ENCODE data around the gene CYB561A3. TPM values are rescaled to one million over a fixed set of nuclear protein-coding genes. Genes with fewer than 3 reads are reported as not detected.

Gene CYB561A3
- total RNA-seq, 2 experiments from 2014 or later: 28.1 to 63.8 TPM

DNA sequence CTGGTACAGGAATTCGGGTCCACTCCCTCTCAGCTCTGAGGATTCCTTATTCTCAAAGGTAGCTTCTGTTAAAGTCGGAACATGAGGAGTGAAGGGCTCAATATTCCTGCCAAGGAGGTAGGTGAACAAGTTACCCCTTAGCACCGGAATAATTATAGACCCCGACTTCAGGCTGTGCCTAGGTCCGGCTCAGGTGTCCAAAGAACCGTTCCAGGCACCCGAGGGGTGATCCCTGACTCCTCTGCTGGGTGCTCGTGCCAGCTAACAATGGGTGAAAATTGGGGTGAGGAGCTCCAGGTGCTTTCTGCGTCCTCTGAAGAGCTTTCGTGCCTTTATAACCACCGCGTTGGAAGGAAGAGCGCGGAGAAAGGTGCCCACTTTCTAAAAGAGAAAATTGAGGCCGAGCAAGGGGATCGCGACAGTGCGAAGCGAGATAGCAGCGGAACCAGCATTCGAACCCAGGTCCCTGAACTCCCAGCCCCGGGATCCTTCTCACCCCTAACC is 393 bp downstream of the CYB561A3 start:
- H3K4me1 ChIP-seq (ENCODE audit: insufficient read depth, low read length, poor library complexity, severe bottlenecking): peaks cover 52% of the 10 kb centered on the region
- H3K4me3 ChIP-seq (ENCODE audit: low read depth, low read length, poor library complexity, severe bottlenecking): peak overlapping the region; percentile 86
- CTCF ChIA-PET (ENCODE audit: unreplicated experiment): interaction anchor here (0.7 to 1.8 kb wide), 4 partner anchors 25 to 27 kb away, joined by 3 to 13 read pairs (median 4); no protein-coding TSS in a partner anchor
- intact Hi-C loops (cut with micrococcal nuclease; ENCODE audit: unreplicated experiment): loop anchor here (5.0 kb wide), 1 partner anchor 66 kb away; the partner anchor contains the start of gene CPSF7
- no peak overlapping the region for H2AFZ ChIP-seq (ENCODE audit: low read length)
- peak overlapping the region; percentile 89 for H3K27ac ChIP-seq (ENCODE audit: low read depth, low read length, poor library complexity, severe bottlenecking)
- no peak for TF ChIP-seq EZH2phosphoT487 (IDR thresholded peaks at IDR 0.05; ENCODE audit: borderline replicate concordance, low read depth, low read length)
- TF ChIP-seq, protein P1, sequence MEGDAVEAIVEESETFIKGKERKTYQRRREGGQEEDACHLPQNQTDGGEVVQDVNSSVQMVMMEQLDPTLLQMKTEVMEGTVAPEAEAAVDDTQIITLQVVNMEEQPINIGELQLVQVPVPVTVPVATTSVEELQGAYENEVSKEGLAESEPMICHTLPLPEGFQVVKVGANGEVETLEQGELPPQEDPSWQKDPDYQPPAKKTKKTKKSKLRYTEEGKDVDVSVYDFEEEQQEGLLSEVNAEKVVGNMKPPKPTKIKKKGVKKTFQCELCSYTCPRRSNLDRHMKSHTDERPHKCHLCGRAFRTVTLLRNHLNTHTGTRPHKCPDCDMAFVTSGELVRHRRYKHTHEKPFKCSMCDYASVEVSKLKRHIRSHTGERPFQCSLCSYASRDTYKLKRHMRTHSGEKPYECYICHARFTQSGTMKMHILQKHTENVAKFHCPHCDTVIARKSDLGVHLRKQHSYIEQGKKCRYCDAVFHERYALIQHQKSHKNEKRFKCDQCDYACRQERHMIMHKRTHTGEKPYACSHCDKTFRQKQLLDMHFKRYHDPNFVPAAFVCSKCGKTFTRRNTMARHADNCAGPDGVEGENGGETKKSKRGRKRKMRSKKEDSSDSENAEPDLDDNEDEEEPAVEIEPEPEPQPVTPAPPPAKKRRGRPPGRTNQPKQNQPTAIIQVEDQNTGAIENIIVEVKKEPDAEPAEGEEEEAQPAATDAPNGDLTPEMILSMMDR (conservative IDR thresholded peaks at IDR 0.05; ENCODE audit: low read length): no peak
- POLR2A ChIA-PET: interaction anchor here (0.5 to 4.7 kb wide), 7 partner anchors 11 to 776 kb away, joined by 3 to 80 read pairs (median 4); partner anchors contain the start of genes CPSF7, DDB1, SDHAF2 and TKFC
- BruUV-seq (replicated peaks): TSS peak; percentile 74
- peaks cover 33% of the 10 kb centered on the region for H3K36me3 ChIP-seq (ENCODE audit: insufficient read depth, low read length)
- no peaks in the 10 kb centered on the region for H3K9me2 ChIP-seq (ENCODE audit: insufficient read depth, low read length)
- H3K4me2 ChIP-seq (ENCODE audit: low read length): peak overlapping the region; percentile 85
- H3K9me3 ChIP-seq (ENCODE audit: low read length): no peaks in the 10 kb centered on the region
- no peaks in the 10 kb centered on the region for H4K20me1 ChIP-seq (ENCODE audit: insufficient read depth, low read length)
- peaks cover 51% of the 10 kb centered on the region for H3K79me2 ChIP-seq (ENCODE audit: insufficient read depth, low read depth, low read length)
- no peak for DNase-seq (ENCODE audit: low spot score)

DNA sequence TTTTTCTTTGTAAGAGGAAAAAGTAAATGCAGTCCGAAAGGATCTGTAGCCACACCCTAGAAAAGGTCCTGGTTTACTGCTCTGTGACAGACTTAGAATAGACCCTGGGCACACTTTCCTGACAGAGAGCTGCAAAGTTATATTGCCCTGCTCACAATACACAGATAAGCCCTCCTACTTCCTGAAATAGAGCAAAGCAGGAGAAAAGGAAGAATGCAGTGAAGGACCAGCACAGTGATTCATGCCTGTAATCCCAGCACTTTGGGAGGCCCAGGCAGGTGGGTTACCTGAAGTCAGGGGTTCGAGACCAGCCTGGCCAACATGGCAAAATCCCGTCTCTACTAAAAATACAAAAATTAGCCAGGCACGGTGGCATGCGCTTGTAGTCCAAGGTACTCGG is 2.2 kb downstream of the CYB561A3 start:
- peaks cover 61% of the 10 kb centered on the region for H3K4me1 ChIP-seq (ENCODE audit: insufficient read depth, low read length, poor library complexity, severe bottlenecking)
- H3K4me2 ChIP-seq (ENCODE audit: low read length): peak overlapping the region; percentile 85
- TF ChIP-seq, protein P1 (conservative IDR thresholded peaks at IDR 0.05; ENCODE audit: low read length): no peak
- TF ChIP-seq EZH2phosphoT487 (IDR thresholded peaks at IDR 0.05; ENCODE audit: borderline replicate concordance, low read depth, low read length): no peak
- CTCF ChIA-PET (ENCODE audit: unreplicated experiment): interaction anchor here (1.5 to 1.6 kb wide), 2 partner anchors 23 to 26 kb away, joined by 5 read pairs; no protein-coding TSS in a partner anchor
- H3K79me2 ChIP-seq (ENCODE audit: insufficient read depth, low read depth, low read length): peaks cover 49% of the 10 kb centered on the region
- no peak for DNase-seq (ENCODE audit: low spot score)
- no TSS peak for BruUV-seq (replicated peaks)
- no peaks in the 10 kb centered on the region for H3K9me2 ChIP-seq (ENCODE audit: insufficient read depth, low read length)
- H4K20me1 ChIP-seq (ENCODE audit: insufficient read depth, low read length): no peaks in the 10 kb centered on the region
- no peaks in the 10 kb centered on the region for H3K9me3 ChIP-seq (ENCODE audit: low read length)
- H3K4me3 ChIP-seq (ENCODE audit: low read depth, low read length, poor library complexity, severe bottlenecking): peak overlapping the region; percentile 86
- H3K27ac ChIP-seq (ENCODE audit: low read depth, low read length, poor library complexity, severe bottlenecking): peak overlapping the region; percentile 69
- H3K36me3 ChIP-seq (ENCODE audit: insufficient read depth, low read length): peaks cover 23% of the 10 kb centered on the region
- intact Hi-C loops (cut with micrococcal nuclease; ENCODE audit: unreplicated experiment): no loop called here
- POLR2A ChIA-PET: interaction anchor here (1.0 to 4.7 kb wide), 4 partner anchors 10 to 24 kb away, joined by 3 to 80 read pairs (median 4); partner anchors contain the start of genes DDB1 and TKFC
- no peak overlapping the region for H2AFZ ChIP-seq (ENCODE audit: low read length)

DNA sequence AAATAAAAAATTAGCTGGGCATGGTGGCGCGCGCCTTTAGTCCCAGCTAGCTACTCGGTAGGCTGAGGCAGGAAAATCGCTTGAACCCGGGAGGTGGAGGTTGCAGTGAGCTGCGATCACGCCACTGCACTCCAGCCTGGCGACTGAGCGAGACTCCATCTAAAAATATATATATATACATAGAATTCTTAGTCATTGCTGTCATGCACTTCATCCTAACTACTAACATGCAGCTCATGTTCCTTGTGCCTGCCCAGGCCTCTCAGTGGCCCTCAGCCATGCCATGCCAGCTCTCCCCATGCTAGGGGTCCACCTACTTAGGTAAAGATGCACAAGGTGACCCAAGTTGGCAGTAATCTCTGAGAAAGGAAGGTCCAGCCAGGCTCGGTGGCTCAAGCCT is 3.1 kb downstream of the CYB561A3 start:
- BruUV-seq (replicated peaks): no TSS peak
- H2AFZ ChIP-seq (ENCODE audit: low read length): no peak overlapping the region
- POLR2A ChIA-PET: interaction anchor here (0.7 to 2.1 kb wide), 4 partner anchors 16 to 27 kb away, joined by 3 to 9 read pairs (median 4); no protein-coding TSS in a partner anchor
- DNase-seq (ENCODE audit: low spot score): no peak
- H3K9me2 ChIP-seq (ENCODE audit: insufficient read depth, low read length): no peaks in the 10 kb centered on the region
- H3K9me3 ChIP-seq (ENCODE audit: low read length): no peaks in the 10 kb centered on the region
- H3K4me1 ChIP-seq (ENCODE audit: insufficient read depth, low read length, poor library complexity, severe bottlenecking): peaks cover 66% of the 10 kb centered on the region
- no peak overlapping the region for H3K4me3 ChIP-seq (ENCODE audit: low read depth, low read length, poor library complexity, severe bottlenecking)
- CTCF ChIA-PET (ENCODE audit: unreplicated experiment): interaction anchor here (1.2 to 1.6 kb wide), 2 partner anchors 23 to 27 kb away, joined by 3 to 5 read pairs; no protein-coding TSS in a partner anchor
- no peaks in the 10 kb centered on the region for H4K20me1 ChIP-seq (ENCODE audit: insufficient read depth, low read length)
- peak overlapping the region; percentile 3 for H3K27ac ChIP-seq (ENCODE audit: low read depth, low read length, poor library complexity, severe bottlenecking)
- H3K36me3 ChIP-seq (ENCODE audit: insufficient read depth, low read length): peaks cover 23% of the 10 kb centered on the region
- intact Hi-C loops (cut with micrococcal nuclease; ENCODE audit: unreplicated experiment): no loop called here
- TF ChIP-seq, protein P1 (conservative IDR thresholded peaks at IDR 0.05; ENCODE audit: low read length): no peak
- no peak for TF ChIP-seq EZH2phosphoT487 (IDR thresholded peaks at IDR 0.05; ENCODE audit: borderline replicate concordance, low read depth, low read length)
- peaks cover 40% of the 10 kb centered on the region for H3K79me2 ChIP-seq (ENCODE audit: insufficient read depth, low read depth, low read length)
- H3K4me2 ChIP-seq (ENCODE audit: low read length): peak overlapping the region; percentile 85; the same call in 1 of the 2 replicates

All from OCI-LY7 (cell line).